Stimulated activated CD4-positive, alpha-beta T cell treated with anti-CD3 and anti-CD28 coated beads, Interleukin-15, amount 100 ng/mL, for 24 hours (primary cell): Measurements from ENCODE around the gene HTRA3.

ENCODE experiments used
- DNase-seq: peaks from one replicate; pipeline ENCODE4 v3.0.0-alpha.2; 2020

HTRA3 gene

GRCh38 chr4:8250227-8250626 is 19.3 kb upstream of the HTRA3 start:
- DNase-seq, result no peak

DNA sequence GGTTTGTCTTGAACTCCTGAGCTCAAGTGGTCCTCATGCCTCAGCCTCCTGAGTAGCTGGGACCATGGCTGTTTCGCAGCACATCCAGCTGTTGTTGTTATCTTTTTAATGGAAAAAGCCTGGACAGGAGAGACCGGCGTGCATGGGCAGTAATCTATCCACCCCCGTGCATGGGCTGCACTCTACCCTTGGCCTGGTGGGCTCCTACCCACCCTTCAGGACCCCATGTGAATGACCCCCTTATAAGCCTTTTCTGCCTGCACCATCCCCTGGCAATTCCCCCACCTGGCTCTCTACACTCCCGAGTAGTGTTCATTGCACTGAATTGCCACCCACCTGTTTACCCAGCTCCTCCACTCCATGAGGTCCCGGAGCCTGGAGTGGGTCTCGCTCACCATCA is 18.9 kb upstream of the HTRA3 start:
- no peak for DNase-seq

DNA sequence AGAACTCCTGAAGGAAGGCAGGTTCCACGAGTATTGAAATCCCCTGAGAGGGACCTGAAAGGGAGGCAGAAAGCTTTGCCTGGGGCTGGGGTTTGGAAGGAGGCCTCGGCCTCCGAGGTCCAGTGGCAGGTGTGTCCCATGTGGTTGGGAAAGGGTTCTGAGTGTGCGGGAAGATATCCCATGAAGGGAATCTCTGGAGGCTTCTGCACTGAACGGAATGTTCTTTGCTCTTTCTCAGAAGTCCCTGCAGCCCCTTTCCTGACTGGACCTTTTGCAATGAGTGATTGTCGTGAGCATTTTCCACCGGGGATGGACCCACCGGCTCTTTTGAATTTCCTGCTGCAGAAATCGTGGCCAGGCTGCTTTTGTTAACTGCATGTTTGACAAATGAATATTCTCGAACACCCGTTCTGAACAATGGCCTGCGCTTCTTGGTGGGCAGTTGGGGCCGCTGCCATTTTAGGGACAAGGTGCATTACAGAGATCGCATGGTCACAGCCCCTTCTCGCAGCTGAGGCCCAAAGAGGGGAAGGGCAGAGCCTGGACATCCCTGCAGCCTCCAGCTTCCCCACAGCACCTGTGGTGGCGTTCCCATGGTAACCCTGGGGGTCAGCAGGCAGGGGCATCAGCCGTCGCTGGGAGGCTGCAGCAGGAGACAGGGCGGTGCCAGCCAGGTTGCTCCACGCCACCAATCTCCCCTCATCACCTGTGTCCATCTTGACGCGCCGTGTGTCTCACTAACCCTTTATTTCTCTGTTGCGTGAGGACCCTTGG is 18.3 kb upstream of the HTRA3 start:
- DNase-seq, result no peak

DNA sequence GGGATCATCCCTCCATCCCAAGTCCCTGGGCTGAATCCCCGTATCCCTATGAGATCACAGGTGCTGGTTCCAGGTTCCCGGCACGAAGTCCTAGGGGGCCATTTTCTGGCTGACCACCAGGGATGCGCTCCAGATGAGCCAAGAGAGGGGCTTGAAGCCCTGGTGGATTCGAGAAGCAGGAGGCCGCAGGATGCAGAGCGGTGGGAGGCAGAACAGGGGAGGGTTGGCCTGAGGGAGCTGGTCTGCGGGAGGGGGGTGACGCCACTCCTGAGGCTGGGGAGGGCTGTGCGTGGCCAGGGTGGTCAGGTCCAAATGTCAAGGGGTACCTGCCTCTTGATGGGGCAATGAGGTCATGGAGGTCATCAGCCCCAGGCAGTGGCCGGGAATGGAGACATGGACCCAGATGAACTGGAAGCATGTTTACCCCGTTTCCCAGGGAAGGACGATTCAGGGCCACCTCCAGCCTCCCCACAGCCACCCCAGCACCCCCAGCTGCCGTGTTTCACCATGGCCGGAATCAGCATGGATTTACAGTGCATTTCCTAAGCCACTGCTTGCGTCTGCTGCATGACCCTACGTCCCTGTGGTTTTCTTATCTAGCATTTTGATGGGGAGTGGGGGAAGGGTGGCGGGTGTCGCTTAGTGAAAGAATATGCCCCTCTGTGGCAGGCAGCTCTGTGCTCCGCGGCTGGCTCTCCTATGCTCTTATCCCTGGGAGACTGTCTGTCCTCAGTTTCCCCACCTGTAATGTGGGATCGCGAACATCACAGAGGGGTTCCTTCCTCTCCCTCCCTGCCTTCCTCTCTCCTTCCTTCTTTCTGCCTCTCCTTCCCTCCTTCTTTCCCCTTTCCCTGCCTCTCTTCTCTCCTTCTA is 17.0 kb upstream of the HTRA3 start:
- DNase-seq, result no peak

DNA sequence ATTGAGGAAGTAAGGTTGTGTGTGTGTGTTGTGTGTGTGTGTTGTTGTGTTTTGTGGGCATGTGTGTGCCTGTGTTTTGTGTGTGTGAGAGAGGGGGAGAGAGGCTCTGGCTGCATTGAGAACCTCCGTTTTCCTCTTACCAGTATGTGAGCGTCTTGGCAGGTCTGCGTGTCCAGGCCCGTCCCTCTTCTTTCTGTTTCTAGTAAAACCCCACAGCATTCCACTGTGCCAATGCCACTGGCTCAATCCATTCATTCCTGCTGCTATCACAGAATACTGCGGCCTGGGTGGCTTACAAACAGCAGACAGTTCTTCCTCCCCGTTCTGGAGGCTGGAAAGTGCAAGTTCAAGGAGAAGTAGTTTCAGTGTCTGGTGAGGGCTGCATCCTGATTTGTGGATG is 15.5 kb upstream of the HTRA3 start:
- DNase-seq, result no peak

- DNase-seq, result no peak
These were observed 13.7 kb upstream of the HTRA3 start for GRCh38 chr4:8255698-8256441.

GRCh38 chr4:8257854-8258253 is 11.7 kb upstream of the HTRA3 start:
- no peak for DNase-seq

GRCh38 chr4:8258552-8259212 is 10.9 kb upstream of the HTRA3 start:
- no peak for DNase-seq

- no peak for DNase-seq
These were observed 9.7 kb upstream of the HTRA3 start for GRCh38 chr4:8259743-8260430.

DNA sequence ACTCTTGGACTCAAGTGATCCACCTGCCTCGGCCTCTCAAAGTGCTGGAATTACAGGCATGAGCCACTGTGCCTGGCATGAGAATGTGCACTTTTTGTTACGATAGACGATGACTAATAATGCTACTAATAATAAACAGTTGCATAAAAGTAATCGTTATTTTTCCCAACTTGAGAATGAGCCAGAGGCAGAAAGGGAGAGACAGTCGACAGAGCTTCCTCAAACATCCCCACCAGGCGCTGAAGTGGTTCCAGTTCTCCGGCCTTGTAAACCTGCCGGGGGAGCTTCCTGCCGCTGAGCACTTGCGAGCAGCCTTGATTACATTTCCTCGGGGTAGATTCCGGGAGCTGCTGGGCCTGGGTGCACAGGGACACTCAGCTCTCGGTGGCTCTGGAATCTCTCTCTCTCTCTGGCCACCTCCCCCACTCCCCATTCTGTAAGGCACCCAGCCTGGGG is 8.9 kb upstream of the HTRA3 start:
- no peak for DNase-seq

GRCh38 chr4:8261851-8262535 is 7.6 kb upstream of the HTRA3 start:
- DNase-seq, result no peak

DNA sequence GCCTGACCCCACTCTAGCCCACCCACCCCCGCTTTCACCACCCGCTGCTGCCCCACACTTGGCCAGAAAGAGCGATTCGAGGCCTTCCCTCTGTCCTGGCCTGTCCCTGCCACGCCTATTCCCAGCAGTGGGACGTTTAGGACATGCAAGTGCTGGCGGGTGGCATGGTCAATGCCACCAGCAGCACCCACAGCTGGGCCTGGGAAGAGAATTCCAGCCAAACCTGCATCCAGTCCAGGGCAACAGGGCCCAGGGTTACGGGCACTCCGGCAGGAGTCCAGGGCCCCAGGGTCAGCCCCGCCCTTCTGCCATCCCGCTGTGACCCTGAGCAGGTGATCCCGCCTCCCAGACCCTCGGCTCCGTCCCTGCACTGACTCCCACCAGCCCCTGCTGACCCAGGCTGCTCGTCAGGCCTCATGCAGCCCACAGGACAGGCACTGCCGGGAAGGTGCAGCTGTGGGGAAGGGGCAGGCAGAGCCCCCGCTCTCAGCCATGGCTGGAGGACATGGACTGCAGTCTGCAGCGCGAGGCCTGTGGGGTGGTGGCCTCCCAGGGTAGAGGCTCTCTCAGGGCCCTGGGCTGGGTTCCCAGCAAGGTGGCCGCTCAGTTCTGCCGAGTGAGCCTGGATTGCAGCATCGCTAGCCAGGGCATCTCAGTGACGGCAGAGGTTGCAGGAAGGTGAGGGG is 6.8 kb upstream of the HTRA3 start:
- no peak for DNase-seq

DNA sequence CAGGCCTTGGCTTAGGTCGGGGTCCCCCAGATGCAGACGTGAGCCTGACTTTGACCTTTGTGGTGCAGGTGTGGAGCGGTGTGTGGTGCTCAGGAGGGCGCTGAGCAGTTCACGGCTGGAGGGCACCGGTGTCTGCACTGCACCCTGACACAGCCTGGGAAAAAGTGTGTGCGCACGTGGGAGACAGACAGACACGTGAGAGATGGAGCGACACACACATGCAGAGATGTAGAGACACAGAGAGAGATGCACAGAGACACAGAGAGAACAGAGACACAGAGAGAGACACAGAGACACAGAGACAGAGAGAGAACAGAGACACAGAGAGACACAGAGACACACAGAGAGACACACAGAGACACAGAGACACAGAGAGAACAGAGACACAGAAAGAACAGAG is 6.2 kb upstream of the HTRA3 start:
- DNase-seq, result no peak

- no peak for DNase-seq
These were observed 5.4 kb upstream of the HTRA3 start for GRCh38 chr4:8264106-8264505.

GRCh38 chr4:8265171-8265929 is 4.2 kb upstream of the HTRA3 start:
- no peak for DNase-seq

GRCh38 chr4:8266088-8266487 is 3.5 kb upstream of the HTRA3 start:
- no peak for DNase-seq

DNA sequence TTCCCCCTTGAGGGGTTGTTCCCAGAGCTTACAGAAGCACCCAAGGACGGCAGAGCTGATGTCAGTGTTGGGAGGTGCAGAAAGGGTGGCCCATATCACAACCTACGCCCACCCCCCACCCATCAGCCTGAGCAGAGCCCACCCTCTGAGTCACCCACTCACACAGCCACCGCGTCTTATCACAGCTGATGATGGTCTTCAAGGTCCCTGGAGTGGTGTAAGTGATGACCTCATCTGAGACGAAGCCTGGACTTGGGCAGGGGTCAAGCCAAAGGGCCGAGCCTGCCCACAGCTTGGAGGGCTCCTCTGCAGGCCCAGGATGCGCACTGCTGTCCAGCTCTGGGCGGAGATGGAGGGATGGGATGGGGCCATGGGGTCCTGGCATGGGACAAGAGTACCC is 3.0 kb upstream of the HTRA3 start:
- DNase-seq, result no peak

GRCh38 chr4:8267077-8267476 is 2.5 kb upstream of the HTRA3 start:
- peak; percentile 54 for DNase-seq

DNA sequence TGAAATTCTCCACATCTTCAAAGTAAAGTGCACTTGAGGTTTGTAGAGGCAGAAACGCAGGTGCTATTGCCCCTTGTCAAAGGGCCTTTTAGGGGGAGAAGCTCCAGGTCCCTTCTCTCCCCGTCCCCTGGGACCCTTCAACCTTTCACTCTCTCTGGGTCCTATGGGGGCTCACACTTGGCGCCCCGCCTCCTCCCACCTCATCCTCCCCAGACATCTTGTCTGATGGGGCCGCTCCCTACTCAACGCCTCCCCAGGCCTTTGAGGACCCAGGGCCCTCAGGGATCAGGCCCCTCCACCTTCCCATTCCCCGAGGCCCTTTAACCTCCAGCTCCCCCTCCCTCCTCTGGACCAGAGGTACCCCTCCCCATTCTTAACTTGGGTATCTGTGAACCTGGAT is 1.3 kb upstream of the HTRA3 start:
- no peak for DNase-seq

GRCh38 chr4:8268901-8269534 is 536 bp upstream of the HTRA3 start:
- DNase-seq, result no peak
